ENCODE results near the gene PI4K2B. TPM values are rescaled to one million over a fixed set of nuclear protein-coding genes. Genes with fewer than 3 reads are reported as not detected.
"Not testable (repeated sequence)": the region's sequence is repeated elsewhere in the genome, so short reads cannot be mapped to it uniquely, and the experiment has no call there.

Gene PI4K2B
- total and polyA plus RNA-seq, 4 donors, result 12.3 to 34.7 (median 19.4) TPM

DNA sequence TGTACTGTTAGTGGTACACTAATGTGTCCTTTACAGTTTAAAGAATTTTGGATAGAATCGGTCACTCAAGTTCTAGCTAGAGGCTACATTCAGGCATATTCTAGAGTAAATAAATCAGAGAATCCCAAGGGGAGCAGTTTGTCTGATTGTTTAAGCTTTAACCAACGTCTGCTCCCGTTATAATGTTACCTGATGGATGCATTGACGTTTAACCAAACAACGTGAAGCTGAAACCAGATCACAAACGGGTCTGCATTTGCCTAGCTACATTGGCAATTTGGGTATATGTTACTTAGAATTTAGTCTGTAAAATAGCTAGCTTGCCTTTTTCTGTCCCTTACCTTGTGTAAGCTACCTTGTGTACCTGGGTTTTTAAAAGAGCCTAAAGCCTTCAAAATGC, 1.6 kb downstream of the PI4K2B start:
- no peak for TF ChIP-seq FOXA2 (IDR thresholded peaks at IDR 0.05)
- TF ChIP-seq, protein P1, sequence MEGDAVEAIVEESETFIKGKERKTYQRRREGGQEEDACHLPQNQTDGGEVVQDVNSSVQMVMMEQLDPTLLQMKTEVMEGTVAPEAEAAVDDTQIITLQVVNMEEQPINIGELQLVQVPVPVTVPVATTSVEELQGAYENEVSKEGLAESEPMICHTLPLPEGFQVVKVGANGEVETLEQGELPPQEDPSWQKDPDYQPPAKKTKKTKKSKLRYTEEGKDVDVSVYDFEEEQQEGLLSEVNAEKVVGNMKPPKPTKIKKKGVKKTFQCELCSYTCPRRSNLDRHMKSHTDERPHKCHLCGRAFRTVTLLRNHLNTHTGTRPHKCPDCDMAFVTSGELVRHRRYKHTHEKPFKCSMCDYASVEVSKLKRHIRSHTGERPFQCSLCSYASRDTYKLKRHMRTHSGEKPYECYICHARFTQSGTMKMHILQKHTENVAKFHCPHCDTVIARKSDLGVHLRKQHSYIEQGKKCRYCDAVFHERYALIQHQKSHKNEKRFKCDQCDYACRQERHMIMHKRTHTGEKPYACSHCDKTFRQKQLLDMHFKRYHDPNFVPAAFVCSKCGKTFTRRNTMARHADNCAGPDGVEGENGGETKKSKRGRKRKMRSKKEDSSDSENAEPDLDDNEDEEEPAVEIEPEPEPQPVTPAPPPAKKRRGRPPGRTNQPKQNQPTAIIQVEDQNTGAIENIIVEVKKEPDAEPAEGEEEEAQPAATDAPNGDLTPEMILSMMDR (IDR thresholded peaks at IDR 0.05; ENCODE audit: low read depth, low read length, missing input control), result no peak
- TF ChIP-seq GABPA (IDR thresholded peaks at IDR 0.05 in 1 of 2, conservative IDR thresholded peaks at IDR 0.05 in 1 of 2), result no peak
- TF ChIP-seq TAF1 (conservative IDR thresholded peaks at IDR 0.05), result no peak
- no peak for TF ChIP-seq SP1 (IDR thresholded peaks at IDR 0.05)
- no peak for TF ChIP-seq HNF4A (conservative IDR thresholded peaks at IDR 0.05)
- no peak for TF ChIP-seq FOXA1 (IDR thresholded peaks at IDR 0.05)
- TF ChIP-seq NR2F2 (IDR thresholded peaks at IDR 0.05), result no peak
- TF ChIP-seq JUND (IDR thresholded peaks at IDR 0.05), result no peak
- TF ChIP-seq, protein P2, sequence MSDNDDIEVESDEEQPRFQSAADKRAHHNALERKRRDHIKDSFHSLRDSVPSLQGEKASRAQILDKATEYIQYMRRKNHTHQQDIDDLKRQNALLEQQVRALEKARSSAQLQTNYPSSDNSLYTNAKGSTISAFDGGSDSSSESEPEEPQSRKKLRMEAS (IDR thresholded peaks at IDR 0.05), result no peak
- TF ChIP-seq, protein P3, sequence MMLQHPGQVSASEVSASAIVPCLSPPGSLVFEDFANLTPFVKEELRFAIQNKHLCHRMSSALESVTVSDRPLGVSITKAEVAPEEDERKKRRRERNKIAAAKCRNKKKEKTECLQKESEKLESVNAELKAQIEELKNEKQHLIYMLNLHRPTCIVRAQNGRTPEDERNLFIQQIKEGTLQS (IDR thresholded peaks at IDR 0.05), result no peak
- TF ChIP-seq HNF4G (IDR thresholded peaks at IDR 0.05), result no peak
- TF ChIP-seq, protein P4, sequence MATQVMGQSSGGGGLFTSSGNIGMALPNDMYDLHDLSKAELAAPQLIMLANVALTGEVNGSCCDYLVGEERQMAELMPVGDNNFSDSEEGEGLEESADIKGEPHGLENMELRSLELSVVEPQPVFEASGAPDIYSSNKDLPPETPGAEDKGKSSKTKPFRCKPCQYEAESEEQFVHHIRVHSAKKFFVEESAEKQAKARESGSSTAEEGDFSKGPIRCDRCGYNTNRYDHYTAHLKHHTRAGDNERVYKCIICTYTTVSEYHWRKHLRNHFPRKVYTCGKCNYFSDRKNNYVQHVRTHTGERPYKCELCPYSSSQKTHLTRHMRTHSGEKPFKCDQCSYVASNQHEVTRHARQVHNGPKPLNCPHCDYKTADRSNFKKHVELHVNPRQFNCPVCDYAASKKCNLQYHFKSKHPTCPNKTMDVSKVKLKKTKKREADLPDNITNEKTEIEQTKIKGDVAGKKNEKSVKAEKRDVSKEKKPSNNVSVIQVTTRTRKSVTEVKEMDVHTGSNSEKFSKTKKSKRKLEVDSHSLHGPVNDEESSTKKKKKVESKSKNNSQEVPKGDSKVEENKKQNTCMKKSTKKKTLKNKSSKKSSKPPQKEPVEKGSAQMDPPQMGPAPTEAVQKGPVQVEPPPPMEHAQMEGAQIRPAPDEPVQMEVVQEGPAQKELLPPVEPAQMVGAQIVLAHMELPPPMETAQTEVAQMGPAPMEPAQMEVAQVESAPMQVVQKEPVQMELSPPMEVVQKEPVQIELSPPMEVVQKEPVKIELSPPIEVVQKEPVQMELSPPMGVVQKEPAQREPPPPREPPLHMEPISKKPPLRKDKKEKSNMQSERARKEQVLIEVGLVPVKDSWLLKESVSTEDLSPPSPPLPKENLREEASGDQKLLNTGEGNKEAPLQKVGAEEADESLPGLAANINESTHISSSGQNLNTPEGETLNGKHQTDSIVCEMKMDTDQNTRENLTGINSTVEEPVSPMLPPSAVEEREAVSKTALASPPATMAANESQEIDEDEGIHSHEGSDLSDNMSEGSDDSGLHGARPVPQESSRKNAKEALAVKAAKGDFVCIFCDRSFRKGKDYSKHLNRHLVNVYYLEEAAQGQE (IDR thresholded peaks at IDR 0.05), result no peak
- TF ChIP-seq, protein P5, sequence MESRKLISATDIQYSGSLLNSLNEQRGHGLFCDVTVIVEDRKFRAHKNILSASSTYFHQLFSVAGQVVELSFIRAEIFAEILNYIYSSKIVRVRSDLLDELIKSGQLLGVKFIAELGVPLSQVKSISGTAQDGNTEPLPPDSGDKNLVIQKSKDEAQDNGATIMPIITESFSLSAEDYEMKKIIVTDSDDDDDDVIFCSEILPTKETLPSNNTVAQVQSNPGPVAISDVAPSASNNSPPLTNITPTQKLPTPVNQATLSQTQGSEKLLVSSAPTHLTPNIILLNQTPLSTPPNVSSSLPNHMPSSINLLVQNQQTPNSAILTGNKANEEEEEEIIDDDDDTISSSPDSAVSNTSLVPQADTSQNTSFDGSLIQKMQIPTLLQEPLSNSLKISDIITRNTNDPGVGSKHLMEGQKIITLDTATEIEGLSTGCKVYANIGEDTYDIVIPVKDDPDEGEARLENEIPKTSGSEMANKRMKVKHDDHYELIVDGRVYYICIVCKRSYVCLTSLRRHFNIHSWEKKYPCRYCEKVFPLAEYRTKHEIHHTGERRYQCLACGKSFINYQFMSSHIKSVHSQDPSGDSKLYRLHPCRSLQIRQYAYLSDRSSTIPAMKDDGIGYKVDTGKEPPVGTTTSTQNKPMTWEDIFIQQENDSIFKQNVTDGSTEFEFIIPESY (IDR thresholded peaks at IDR 0.05), result no peak
- TF ChIP-seq EGR1 (IDR thresholded peaks at IDR 0.05; ENCODE audit: low read depth in 2 of 2), result no peak
- no peak for TF ChIP-seq RXRA (IDR thresholded peaks at IDR 0.05)
- TF ChIP-seq RAD21 (IDR thresholded peaks at IDR 0.05), result no peak
- H3K4me3 ChIP-seq (ENCODE audit: low read depth in 1 of 3, low read length in 3 of 3), result peak overlapping the region; percentile 76 to 95 (median 94)

DNA sequence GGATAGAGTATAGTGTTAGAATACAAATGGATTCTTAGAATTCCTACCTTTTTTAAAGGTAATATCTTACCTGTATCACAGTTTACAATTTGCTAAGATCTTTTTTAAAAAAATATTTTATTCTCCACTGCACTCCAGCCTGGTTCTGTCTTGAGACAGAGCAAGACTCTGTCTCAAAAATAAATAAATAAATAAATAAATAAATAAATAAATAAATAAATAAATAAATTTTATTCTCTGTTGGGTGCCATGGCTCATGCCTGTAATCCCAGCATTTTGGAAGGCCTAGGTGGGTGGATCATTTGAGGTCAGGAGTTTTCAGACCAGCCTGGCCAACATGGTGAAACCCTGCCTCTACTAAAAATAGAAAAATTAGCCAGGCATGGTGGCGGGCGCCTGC, 2.2 kb downstream of the PI4K2B start:
- WGBS, result 97% methylated on average over 2 of the region's 2 CpGs

More for the DNA sequence above, 1.6 kb downstream of the PI4K2B start:
- no peaks in the 10 kb centered on the region for H3K36me3 ChIP-seq (ENCODE audit: control insufficient read depth in 4 of 4, insufficient read depth in 3 of 4, low read depth in 1 of 4, low read length in 3 of 4)
- peak overlapping the region; percentile 76 to 86 for H3K9ac ChIP-seq (ENCODE audit: low read depth in 1 of 2, low read length in 2 of 2)
- 18% methylated on average over 6 of the region's 6 CpGs for WGBS
- no peak for DNase-seq (ENCODE audit: low spot score)
- no peaks in the 10 kb centered on the region for H3K9me3 ChIP-seq (ENCODE audit: control insufficient read depth in 4 of 4, low read length in 3 of 4)
- H3K4me1 ChIP-seq (ENCODE audit: control insufficient read depth in 4 of 4, insufficient read depth in 4 of 4, low read length in 3 of 4), result peaks cover 6 to 17% (median 13%) of the 10 kb centered on the region in 4 donors
- no peaks in the 10 kb centered on the region for H3K27me3 ChIP-seq (ENCODE audit: control insufficient read depth in 4 of 4, insufficient read depth in 4 of 4, low read length in 3 of 4)
- H3K27ac ChIP-seq (ENCODE audit: low read depth in 1 of 2, low read length in 2 of 2), result peak overlapping the region; percentile 99 to 100

More for the DNA sequence above, 2.2 kb downstream of the PI4K2B start:
- H3K9ac ChIP-seq (ENCODE audit: low read depth in 1 of 2, low read length in 2 of 2); DNase-seq (ENCODE audit: low spot score); H3K9me3 ChIP-seq (ENCODE audit: control insufficient read depth in 4 of 4, low read length in 3 of 4); H3K27ac ChIP-seq (ENCODE audit: low read depth in 1 of 2, low read length in 2 of 2); H3K36me3 ChIP-seq (ENCODE audit: control insufficient read depth in 4 of 4, insufficient read depth in 3 of 4, low read depth in 1 of 4, low read length in 3 of 4); H3K27me3 ChIP-seq (ENCODE audit: control insufficient read depth in 4 of 4, insufficient read depth in 4 of 4, low read length in 3 of 4): not testable (repeated sequence)
- Histone ChIP-seq H3K4me1 (ENCODE audit: control insufficient read depth in 4 of 4, insufficient read depth in 4 of 4, low read length in 3 of 4) (peaks cover 6 to 21% (median 13%) of the 10 kb centered on the region in 4 donors), H3K4me3 (ENCODE audit: low read depth in 1 of 3, low read length in 3 of 3) (peak overlapping the region in 1 of 3 donors; percentile 95)

Measured in liver (tissue), 9 donors.